H1 (cell line): ENCODE data around the gene CAMTA1. TPM values are rescaled to one million over a fixed set of nuclear protein-coding genes. Genes with fewer than 3 reads are reported as not detected.

Source experiments
- CTCF ChIA-PET: fragments of 300-600 bp; sonication (Branson Sonifier 250); formaldehyde crosslinking; loops from one replicate; lab custom pipeline; 2021; ENCODE audit not compliant: partially characterized antibody; lab: Charles Lee
- POLR2A ChIA-PET: fragments of 300-600 bp; sonication (Branson Sonifier 250); formaldehyde crosslinking; loops from one replicate; lab custom pipeline; 2021; ENCODE audit warnings: inconsistent platforms; ENCODE audit not compliant: partially characterized antibody; lab: Charles Lee
- DNase-seq, 2 experiments: peaks; one replicate each; pipeline versions ENCODE4 v3.0.0 to v3.0.0-alpha.2; 2010 to 2022; ENCODE audit warnings: low spot score in 2 of 2, low read depth in 1 of 2, mixed read lengths in 1 of 2
- FAIRE-seq: peaks from 2 replicates; lab custom pipeline; 2011; peaks lifted over from hg19 to GRCh38; lab: Jason Lieb, UNC
- H2AFZ ChIP-seq: 2 replicates; pipeline ENCODE4 v1.8.1; 2012; ENCODE audit warnings: low read length, inconsistent platforms
- H2AK5ac ChIP-seq: 2 replicates; pipeline ENCODE4 v1.6.1; 2013; ENCODE audit warnings: low read depth, low read length
- H2BK120ac ChIP-seq: replicated peaks from 2 replicates; pipeline ENCODE3; 2013; ENCODE audit warnings: low read depth, low read length, inconsistent platforms
- H2BK12ac ChIP-seq: 2 replicates; pipeline ENCODE4 v1.6.1; 2013; ENCODE audit warnings: low read depth, low read length
- H2BK15ac ChIP-seq: 2 replicates; pipeline ENCODE4 v1.6.1; 2013; ENCODE audit warnings: low read length
- H2BK20ac ChIP-seq: 2 replicates; pipeline ENCODE4 v1.6.1; 2013; ENCODE audit warnings: low read length
- H2BK5ac ChIP-seq: 2 replicates; pipeline ENCODE4 v1.6.1; 2013; ENCODE audit warnings: low read depth, low read length
- H3K14ac ChIP-seq: 2 replicates; pipeline ENCODE4 v1.6.1; 2013; ENCODE audit warnings: inconsistent platforms; ENCODE audit not compliant: insufficient read length
- H3K18ac ChIP-seq: 2 replicates; pipeline ENCODE4 v1.6.1; 2013; ENCODE audit warnings: low read length; ENCODE audit errors: extremely low read depth
- H3K23ac ChIP-seq: 2 replicates; pipeline ENCODE4 v1.6.1; 2013; ENCODE audit warnings: inconsistent platforms; ENCODE audit not compliant: insufficient read length
- H3K23me2 ChIP-seq: 2 replicates; pipeline ENCODE4 v1.6.1; 2013; ENCODE audit warnings: low read depth, low read length
- H3K27ac ChIP-seq: 2 replicates; pipeline ENCODE4 v1.6.1; 2011; ENCODE audit warnings: low read depth, low read length, inconsistent platforms
- H3K27me3 ChIP-seq, 4 experiments: replicated peaks in 1 of 4; 1 replicate in 1 of 4; 2 replicates in 3 of 4; pipeline versions ENCODE4 v1.6.1 to v1.8.1; 2011 to 2013; ENCODE audit warnings: low read length in 3 of 4, mild to moderate bottlenecking in 3 of 4, inconsistent platforms in 2 of 4, mixed read lengths in 2 of 4, moderate library complexity in 1 of 4; ENCODE audit not compliant: control insufficient read depth in 3 of 4, insufficient read depth in 3 of 4; ENCODE audit errors: extremely low read depth in 1 of 4
- H3K36me3 ChIP-seq, 4 experiments: 2 replicates each; pipeline versions ENCODE4 v1.6.1 to v1.8.1; 2011 to 2013; ENCODE audit warnings: mild to moderate bottlenecking in 4 of 4, low read length in 3 of 4, moderate library complexity in 2 of 4, control low read depth in 1 of 4, inconsistent platforms in 1 of 4; ENCODE audit not compliant: insufficient read depth in 4 of 4, control insufficient read depth in 2 of 4
- H3K4ac ChIP-seq: replicated peaks from 2 replicates; pipeline ENCODE3; 2013; ENCODE audit warnings: low read length, low read depth, mixed read lengths, inconsistent platforms; ENCODE audit not compliant: insufficient read length
- H3K4me1 ChIP-seq, 4 experiments: replicated peaks in 1 of 4; 1 replicate in 1 of 4; 2 replicates in 3 of 4; pipeline versions ENCODE4 v1.6.1 to v1.8.1; 2011 to 2013; ENCODE audit warnings: low read length in 3 of 4, inconsistent platforms in 2 of 4, mixed read lengths in 1 of 4; ENCODE audit not compliant: insufficient read depth in 4 of 4, control insufficient read depth in 3 of 4
- H3K4me2 ChIP-seq, 2 experiments: 2 replicates each; pipeline versions ENCODE4 v1.6.1 to v1.8.1; 2011 to 2013; ENCODE audit warnings: low read depth in 2 of 2, low read length in 2 of 2, control low read depth in 1 of 2, inconsistent platforms in 1 of 2, mild to moderate bottlenecking in 1 of 2; ENCODE audit not compliant: insufficient read depth in 1 of 2
- H3K4me3 ChIP-seq, 4 experiments: fragments of 200-600, 300-600 bp in 1 of 4; sonication (generic), shearing (Covaris generic), sonication (Bioruptor Twin) in 1 of 4; 2 replicates each; pipeline versions ENCODE4 v1.5.1 to v1.8.1; 2011 to 2016; ENCODE audit warnings: low read length in 4 of 4, low read depth in 3 of 4, control low read depth in 2 of 4, inconsistent platforms in 2 of 4, mild to moderate bottlenecking in 2 of 4, mixed read lengths in 1 of 4, moderate library complexity in 1 of 4; ENCODE audit not compliant: insufficient read depth in 2 of 4; ENCODE audit errors: extremely low read depth in 1 of 4
- H3K56ac ChIP-seq: replicated peaks from 2 replicates; pipeline ENCODE3; 2013; ENCODE audit warnings: low read depth, mild to moderate bottlenecking, mixed read lengths, low read length, inconsistent platforms; ENCODE audit not compliant: insufficient read length
- H3K79me1 ChIP-seq: 2 replicates; pipeline ENCODE4 v1.6.1; 2013; ENCODE audit warnings: low read depth, low read length, control low read depth
- H3K79me2 ChIP-seq, 2 experiments: 2 replicates each; pipeline versions ENCODE4 v1.6.1 to v1.8.1; 2012 to 2013; ENCODE audit warnings: low read length in 2 of 2, mild to moderate bottlenecking in 2 of 2, inconsistent platforms in 1 of 2; ENCODE audit not compliant: insufficient read depth in 2 of 2, control insufficient read depth in 1 of 2
- H3K9ac ChIP-seq, 4 experiments: replicated peaks in 1 of 4; 1 replicate in 1 of 4; 2 replicates in 3 of 4; pipeline versions ENCODE4 v1.6.1 to v1.8.1; 2011 to 2013; ENCODE audit warnings: low read depth in 3 of 4, low read length in 3 of 4, control low read depth in 2 of 4, mild to moderate bottlenecking in 2 of 4, moderate library complexity in 2 of 4, inconsistent platforms in 1 of 4; ENCODE audit errors: extremely low read depth in 1 of 4
- H3K9me3 ChIP-seq, 2 experiments: 2 replicates each; pipeline versions ENCODE4 v1.6.1 to v1.8.1; 2012 to 2013; ENCODE audit warnings: mild to moderate bottlenecking in 2 of 2, moderate library complexity in 2 of 2, control low read depth in 1 of 2, inconsistent platforms in 1 of 2, low read depth in 1 of 2, low read length in 1 of 2, mixed read lengths in 1 of 2; ENCODE audit not compliant: insufficient read depth in 2 of 2
- H4K20me1 ChIP-seq, 2 experiments: replicated peaks in 1 of 2; 2 replicates each; pipeline versions ENCODE3 to v1.8.1; 2011 to 2013; ENCODE audit warnings: inconsistent platforms in 2 of 2, low read length in 2 of 2, mild to moderate bottlenecking in 1 of 2; ENCODE audit not compliant: insufficient read depth in 2 of 2, control insufficient read depth in 1 of 2
- H4K5ac ChIP-seq: 2 replicates; pipeline ENCODE4 v1.6.1; 2013; ENCODE audit warnings: low read length, low read depth, mixed read lengths, inconsistent platforms; ENCODE audit not compliant: insufficient read length
- H4K8ac ChIP-seq: 2 replicates; pipeline ENCODE4 v1.8.0; 2013; ENCODE audit warnings: mild to moderate bottlenecking, moderate library complexity, low read length, inconsistent platforms; ENCODE audit not compliant: insufficient read depth; ENCODE audit errors: extremely low read depth
- H4K91ac ChIP-seq: replicated peaks from 2 replicates; pipeline ENCODE3; 2013; ENCODE audit warnings: low read length, mixed read lengths, inconsistent platforms; ENCODE audit not compliant: insufficient read length
- USF2 ChIP-seq: IDR thresholded peaks from 2 replicates; pipeline ENCODE4 v1.6.1; 2011; ENCODE audit warnings: low read length, improper control_type of control experiment
- WGBS, 2 experiments: shearing (Covaris generic) in 1 of 2; methylation state at CpG; one replicate each; pipeline versions ENCODE4 v1.1.6 to v1.1.7; 2013 to 2015; ENCODE audit warnings: low lambda C conversion rate in 2 of 2, mixed read lengths in 2 of 2, inconsistent platforms in 1 of 2, low coverage in 1 of 2, missing lambda C conversion rate in 1 of 2; ENCODE audit not compliant: insufficient replicate concordance in 2 of 2, insufficient coverage in 1 of 2, insufficient read length in 1 of 2; ENCODE audit errors: extremely low coverage in 1 of 2, missing lambda C conversion rate in 1 of 2; 5-methylcytosine and 5-hydroxymethylcytosine counted together
- polyA plus RNA-seq, 7 experiments: library from polyadenylated mRNA; depleted of rRNA in 3 of 7; stranded (reverse) in 5 of 7; unstranded in 2 of 7; fragments of >200 nt in 5 of 7; fragments of 200-250 nt in 2 of 7; gene quantifications; 1 replicate in 5 of 7; 2 replicates in 1 of 7; 4 replicates in 1 of 7; pipeline versions ENCODE4 v1.2.1 to v1.2.3, GENCODE V29; 2011 to 2013; ENCODE audit warnings: missing spikeins in 2 of 7, mixed read lengths in 2 of 7
- total RNA-seq: library from RNA; stranded (reverse); fragmentation: NEBNext Ultra II Directional; extraction: Animal tissue kit (Norgen Biotek cat#: 25700); gene quantifications from 2 replicates; pipeline ENCODE4 v1.2.1, GENCODE V29; 2021

The CAMTA1 gene
- total and polyA plus RNA-seq, 2 of the 8 experiments (the other 6 are each of a cell fraction or from before 2014, with no cell fraction given), result 65.0 to 119 TPM

- FAIRE-seq, result no peak
- no peak overlapping the region for H2BK20ac ChIP-seq
- H3K79me1 ChIP-seq, result no peaks in the 10 kb centered on the region
- no peak overlapping the region for H2AFZ ChIP-seq
- no peak overlapping the region for H3K9ac ChIP-seq
- H4K20me1 ChIP-seq, result no peaks in the 10 kb centered on the region
- H3K27ac ChIP-seq, result no peak overlapping the region
- H3K27me3 ChIP-seq, result no peaks in the 10 kb centered on the region
- no peaks in the 10 kb centered on the region for H3K36me3 ChIP-seq
- H3K4me1 ChIP-seq, result peaks cover 0 to 4% (median 0%) of the 10 kb centered on the region in 4 experiments; a peak in 1 of 7 replicates
- H3K23me2 ChIP-seq, result no peaks in the 10 kb centered on the region
- no peak overlapping the region for H2BK15ac ChIP-seq
- POLR2A ChIA-PET, result interaction anchor here (2.1 kb wide), 1 partner anchor 13 kb away, joined by 4 read pairs; no protein-coding TSS in a partner anchor
- H2AK5ac ChIP-seq, result no peak overlapping the region
- no peak overlapping the region for H4K8ac ChIP-seq
- no peak overlapping the region for H3K4me3 ChIP-seq
- H3K9me3 ChIP-seq, result peaks cover 0 to 4% of the 10 kb centered on the region in 2 experiments; a peak in 1 of 4 replicates
- H3K23ac ChIP-seq, result no peak overlapping the region
- no peak overlapping the region for H2BK120ac ChIP-seq
- 78% methylated on average over 8 of the region's 10 CpGs; no CpG with 5 or more reads in 1 of the 2 experiments for WGBS, 2 experiments
- no peak overlapping the region for H3K4ac ChIP-seq
- H2BK5ac ChIP-seq, result no peak overlapping the region
- H3K18ac ChIP-seq, result no peak overlapping the region
- H4K5ac ChIP-seq, result no peak overlapping the region
- no peak for DNase-seq
- H3K4me2 ChIP-seq, result no peak overlapping the region
- H4K91ac ChIP-seq, result no peak overlapping the region
- CTCF ChIA-PET, result interaction anchor here (1.1 to 4.6 kb wide), 6 partner anchors 9 to 96 kb away, joined by 3 to 26 read pairs (median 5); no protein-coding TSS in a partner anchor
- H3K14ac ChIP-seq, result no peak overlapping the region
- H3K56ac ChIP-seq, result no peak overlapping the region
- no peak overlapping the region for H2BK12ac ChIP-seq
- no peaks in the 10 kb centered on the region for H3K79me2 ChIP-seq
- TF ChIP-seq USF2, result no peak
Observed at GRCh38 chr1:7111853-7112252, 326.6 kb downstream of the CAMTA1 start.
